Subcutaneous abdominal adipose tissue (tissue), 5 donors: ENCODE results near the gene MFNG.

Experiments used
- H3K27ac ChIP-seq: one replicate; pipeline ENCODE4 v1.7.0; 2013; ENCODE audit warnings: low read depth, mild to moderate bottlenecking, inconsistent platforms, low read length, moderate library complexity
- H3K27me3 ChIP-seq, 5 donors: one replicate each; pipeline ENCODE4 v1.7.0; 2013; ENCODE audit warnings: low read length in 5 of 5, inconsistent platforms in 1 of 5; ENCODE audit not compliant: control insufficient read depth in 5 of 5, insufficient read depth in 4 of 5
- H3K36me3 ChIP-seq, 5 donors: one replicate each; pipeline ENCODE4 v1.7.0; 2013; ENCODE audit warnings: low read length in 5 of 5; ENCODE audit not compliant: control insufficient read depth in 5 of 5, insufficient read depth in 5 of 5
- H3K4me1 ChIP-seq, 5 donors: one replicate each; pipeline ENCODE4 v1.7.0; 2013; ENCODE audit warnings: low read length in 5 of 5, mild to moderate bottlenecking in 3 of 5, moderate library complexity in 1 of 5; ENCODE audit not compliant: control insufficient read depth in 5 of 5, insufficient read depth in 5 of 5
- H3K4me3 ChIP-seq, 5 donors: one replicate each; pipeline ENCODE4 v1.7.0; 2013; ENCODE audit warnings: low read length in 5 of 5, low read depth in 1 of 5
- H3K9ac ChIP-seq, 5 donors: one replicate each; pipeline ENCODE4 v1.7.0; 2013; ENCODE audit warnings: low read length in 5 of 5, mild to moderate bottlenecking in 4 of 5, moderate library complexity in 3 of 5
- H3K9me3 ChIP-seq, 5 donors: one replicate each; pipeline ENCODE4 v1.7.0; 2013; ENCODE audit warnings: low read length in 5 of 5; ENCODE audit not compliant: control insufficient read depth in 5 of 5
- donor health status: healthy.
- donor health status: healthy.
- donor health status: healthy.
- donor health status: healthy.
- donor health status: healthy.

MFNG gene

GRCh38 chr22:37439347-37439746, 46.8 kb downstream of the MFNG start:
- H3K27ac ChIP-seq: no peak overlapping the region
- peaks cover 0 to 13% (median 10%) of the 10 kb centered on the region in 5 donors for H3K9me3 ChIP-seq
- peaks cover 9 to 23% (median 15%) of the 10 kb centered on the region in 5 donors for H3K27me3 ChIP-seq
- no peak overlapping the region for H3K9ac ChIP-seq
- no peaks in the 10 kb centered on the region for H3K36me3 ChIP-seq
- no peak overlapping the region for H3K4me3 ChIP-seq
- no peaks in the 10 kb centered on the region for H3K4me1 ChIP-seq

- no peaks in the 10 kb centered on the region for H3K36me3 ChIP-seq
- peaks cover 0 to 7% (median 0%) of the 10 kb centered on the region in 5 donors for H3K4me1 ChIP-seq
- no peak overlapping the region for H3K27ac ChIP-seq
- no peak overlapping the region for H3K4me3 ChIP-seq
- H3K9me3 ChIP-seq: peaks cover 0 to 12% (median 9%) of the 10 kb centered on the region in 5 donors
- no peak overlapping the region for H3K9ac ChIP-seq
- peaks cover 19 to 53% (median 37%) of the 10 kb centered on the region in 5 donors for H3K27me3 ChIP-seq
These were observed 50.1 kb downstream of the MFNG start for GRCh38 chr22:37435970-37436603.

- H3K36me3 ChIP-seq: no peaks in the 10 kb centered on the region
- H3K4me3 ChIP-seq: no peak overlapping the region
- H3K27ac ChIP-seq: no peak overlapping the region
- H3K9ac ChIP-seq: no peak overlapping the region
- H3K9me3 ChIP-seq: peaks cover 0 to 3% (median 0%) of the 10 kb centered on the region in 5 donors
- H3K27me3 ChIP-seq: peaks cover 25 to 68% (median 54%) of the 10 kb centered on the region in 5 donors
- H3K4me1 ChIP-seq: peaks cover 0 to 7% (median 0%) of the 10 kb centered on the region in 5 donors
These were observed 52.4 kb downstream of the MFNG start for GRCh38 chr22:37433786-37434185.

GRCh38 chr22:37432708-37433054, 53.5 kb downstream of the MFNG start:
- peaks cover 0 to 10% (median 5%) of the 10 kb centered on the region in 5 donors for H3K4me1 ChIP-seq
- no peak overlapping the region for H3K27ac ChIP-seq
- no peak overlapping the region for H3K4me3 ChIP-seq
- peaks cover 35 to 79% (median 62%) of the 10 kb centered on the region in 5 donors for H3K27me3 ChIP-seq
- H3K9ac ChIP-seq: no peak overlapping the region
- no peaks in the 10 kb centered on the region for H3K36me3 ChIP-seq
- H3K9me3 ChIP-seq: peaks cover 0 to 3% (median 0%) of the 10 kb centered on the region in 5 donors

GRCh38 chr22:37431801-37432707, 54.1 kb downstream of the MFNG start:
- peaks cover 33 to 75% (median 62%) of the 10 kb centered on the region in 5 donors for H3K27me3 ChIP-seq
- no peak overlapping the region for H3K9ac ChIP-seq
- H3K36me3 ChIP-seq: no peaks in the 10 kb centered on the region
- peaks cover 0 to 3% (median 0%) of the 10 kb centered on the region in 5 donors for H3K9me3 ChIP-seq
- H3K4me1 ChIP-seq: peaks cover 0 to 11% (median 7%) of the 10 kb centered on the region in 5 donors
- no peak overlapping the region for H3K27ac ChIP-seq
- no peak overlapping the region for H3K4me3 ChIP-seq

- no peak overlapping the region for H3K27ac ChIP-seq
- peaks cover 0 to 3% (median 0%) of the 10 kb centered on the region in 5 donors for H3K9me3 ChIP-seq
- no peak overlapping the region for H3K4me3 ChIP-seq
- no peak overlapping the region for H3K9ac ChIP-seq
- peaks cover 33 to 75% (median 67%) of the 10 kb centered on the region in 5 donors for H3K27me3 ChIP-seq
- H3K36me3 ChIP-seq: no peaks in the 10 kb centered on the region
- H3K4me1 ChIP-seq: peaks cover 0 to 14% (median 10%) of the 10 kb centered on the region in 5 donors
These were observed 54.8 kb downstream of the MFNG start for GRCh38 chr22:37431366-37431765.

- H3K9me3 ChIP-seq: peaks cover 0 to 3% (median 0%) of the 10 kb centered on the region in 5 donors
- H3K9ac ChIP-seq: no peak overlapping the region
- H3K36me3 ChIP-seq: no peaks in the 10 kb centered on the region
- peaks cover 0 to 16% (median 10%) of the 10 kb centered on the region in 5 donors for H3K4me1 ChIP-seq
- H3K4me3 ChIP-seq: no peak overlapping the region
- peaks cover 36 to 80% (median 72%) of the 10 kb centered on the region in 5 donors for H3K27me3 ChIP-seq
- H3K27ac ChIP-seq: no peak overlapping the region
These were observed 55.2 kb downstream of the MFNG start for GRCh38 chr22:37430941-37431340.

GRCh38 chr22:37428649-37429586, 57.3 kb downstream of the MFNG start:
- Histone ChIP-seq H3K27me3 (peaks cover 32 to 81% (median 78%) of the 10 kb centered on the region in 5 donors), H3K9ac (no peak overlapping the region), H3K27ac (no peak overlapping the region), H3K36me3 (no peaks in the 10 kb centered on the region), H3K9me3 (peaks cover 0 to 3% (median 0%) of the 10 kb centered on the region in 5 donors), H3K4me1 (peaks cover 0 to 17% (median 10%) of the 10 kb centered on the region in 5 donors), H3K4me3 (no peak overlapping the region)
